CD4-positive, alpha-beta T cell treated with Interferon alpha-2 for 1 hour (primary cell): ENCODE measurements around the gene SLC50A1.
"Not testable (repeated sequence)": the region's sequence is repeated elsewhere in the genome, so short reads cannot be mapped to it uniquely, and the experiment has no call there.

Source experiments
- DNase-seq, 2 donors: peaks; one replicate each; pipeline ENCODE4 v3.0.0-alpha.2; 2020 to 2022

The SLC50A1 gene

GRCh38 chr1:155117610-155118009 lies 18.0 kb upstream of the SLC50A1 start:
- no peak for DNase-seq

- not testable (repeated sequence) for DNase-seq
These were observed 17.6 kb upstream of the SLC50A1 start for GRCh38 chr1:155118090-155118489.

GRCh38 chr1:155120253-155120652 lies 15.4 kb upstream of the SLC50A1 start:
- DNase-seq = no peak

- DNase-seq = no peak
These were observed 14.4 kb upstream of the SLC50A1 start for GRCh38 chr1:155121249-155121648.

GRCh38 chr1:155122308-155122707 lies 13.3 kb upstream of the SLC50A1 start:
- no peak for DNase-seq

GRCh38 chr1:155123801-155124200 lies 11.9 kb upstream of the SLC50A1 start:
- DNase-seq = no peak

- no peak for DNase-seq
These were observed 10.9 kb upstream of the SLC50A1 start for GRCh38 chr1:155124503-155125463.

- DNase-seq = no peak
These were observed 10.1 kb upstream of the SLC50A1 start for GRCh38 chr1:155125511-155125945.

- DNase-seq = no peak
These were observed 9.6 kb upstream of the SLC50A1 start for GRCh38 chr1:155125946-155126555.

- DNase-seq = peak; percentile 26 to 48
These were observed 9.0 kb upstream of the SLC50A1 start for GRCh38 chr1:155126556-155127104.

GRCh38 chr1:155127105-155127966 lies 8.3 kb upstream of the SLC50A1 start, which contains the start of gene EFNA1:
EFNA1 (plus strand) TSS chr1:155127876; CDS start chr1:155127978, 102 bp downstream.
- DNase-seq = peak; percentile 14 to 54

GRCh38 chr1:155127967-155128754 lies 7.5 kb upstream of the SLC50A1 start:
- no peak for DNase-seq

- DNase-seq = peak in 1 of 2 donors; percentile 22
These were observed 6.7 kb upstream of the SLC50A1 start for GRCh38 chr1:155128755-155129473.

GRCh38 chr1:155130272-155131006 lies 5.2 kb upstream of the SLC50A1 start:
- DNase-seq = no peak

GRCh38 chr1:155131285-155131684 lies 4.4 kb upstream of the SLC50A1 start:
- DNase-seq = no peak

GRCh38 chr1:155131856-155132255 lies 3.8 kb upstream of the SLC50A1 start:
- DNase-seq = no peak

- DNase-seq = no peak
These were observed 1.8 kb upstream of the SLC50A1 start for GRCh38 chr1:155133799-155134281.

GRCh38 chr1:155134322-155134721 lies 1.3 kb upstream of the SLC50A1 start:
- DNase-seq = no peak

GRCh38 chr1:155134880-155135414 lies 705 bp upstream of the SLC50A1 start:
- peak; percentile 62 to 76 for DNase-seq

GRCh38 chr1:155136748-155137147 lies 1.1 kb downstream of the SLC50A1 start:
- peak; percentile 37 to 54 for DNase-seq
